Cardiac muscle cell (in vitro differentiated cells and primary cell): Measurements from ENCODE around the gene KRTAP9-6. TPM values are rescaled to one million over a fixed set of nuclear protein-coding genes. Genes with fewer than 3 reads are reported as not detected.
A peak's percentile ranks its signal among the peaks of the same experiment; 100 is the strongest.
"Not testable (repeated sequence)": the region's sequence is repeated elsewhere in the genome, so short reads cannot be mapped to it uniquely, and the experiment has no call there.

Experiments
- DNase-seq, 2 donors: peaks; one replicate each; pipeline versions ENCODE4 v3.0.0 to v3.0.0-alpha.2; 2010 to 2017; ENCODE audit warnings: low read depth in 1 of 2, low spot score in 1 of 2
- H3K27ac ChIP-seq: fragments of 200-600 bp; sonication (generic); 2 replicates; pipeline ENCODE4 v1.5.1; 2016
- H3K27me3 ChIP-seq: fragments of 200-600 bp; sonication (generic); 2 replicates; pipeline ENCODE4 v1.6.0; 2016; ENCODE audit warnings: control low read depth
- H3K36me3 ChIP-seq: fragments of 200-600 bp; sonication (generic); 2 replicates; pipeline ENCODE4 v1.5.1; 2016; ENCODE audit warnings: control low read depth
- H3K4me1 ChIP-seq: fragments of 200-600 bp; sonication (generic); 2 replicates; pipeline ENCODE4 v1.8.1; 2017; ENCODE audit warnings: low read depth, mild to moderate bottlenecking, mixed run types
- H3K4me3 ChIP-seq: fragments of 200-600 bp; sonication (generic); 2 replicates; pipeline ENCODE4 v1.5.1; 2016; ENCODE audit warnings: mild to moderate bottlenecking
- H3K9me3 ChIP-seq: fragments of 200-600 bp; sonication (generic); 2 replicates; pipeline ENCODE4 v1.5.1; 2017; ENCODE audit warnings: low read depth, mild to moderate bottlenecking, control low read depth
- CTCF ChIP-seq: IDR thresholded peaks from 2 replicates; pipeline ENCODE4 v1.5.1; 2012; ENCODE audit warnings: low read depth, mild to moderate bottlenecking, low read length
- polyA plus RNA-seq: library from polyadenylated mRNA; unstranded; fragments of >200 nt; fragmentation: Nextera tagmentation; extraction: Ambion mirVana; gene quantifications from 2 replicates; pipeline ENCODE4 v1.2.1, GENCODE V29; 2016
- total RNA-seq: library from RNA; depleted of rRNA; stranded (reverse); fragments of >200 nt; gene quantifications from 2 replicates; pipeline ENCODE4 v1.2.3, GENCODE V29; 2016

The KRTAP9-6 gene
- total RNA-seq (not detected in 2 replicates), polyA plus RNA-seq (not detected in 2 replicates)

GRCh38 chr17:41265078-41265477, at the start of gene KRTAP9-6:
TSS of gene KRTAP9-6 (plus strand) at chr17:41265378. CDS start at chr17:41265378, 0 bp downstream.
- H3K27ac ChIP-seq: no peak within 1 kb of the TSS
- no peaks in the 10 kb centered on the region for H3K4me1 ChIP-seq

GRCh38 chr17:41215681-41216080, 49.5 kb upstream of the KRTAP9-6 start:
- no peak for DNase-seq
- Histone ChIP-seq H3K4me3 (no peak overlapping the region), H3K27ac (no peak overlapping the region), H3K36me3 (no peaks in the 10 kb centered on the region), H3K9me3 (no peaks in the 10 kb centered on the region), H3K4me1 (no peaks in the 10 kb centered on the region), H3K27me3 (peaks cover 8% of the 10 kb centered on the region)
- no peak for TF ChIP-seq CTCF

More at GRCh38 chr17:41265078-41265477, at the start of gene KRTAP9-6:
- no peak for DNase-seq
- H3K9me3 ChIP-seq: no peaks in the 10 kb centered on the region
- H3K4me3 ChIP-seq: no peak within 1 kb of the TSS
- TF ChIP-seq CTCF: no peak
- peaks cover 24% of the 10 kb centered on the region for H3K27me3 ChIP-seq
- H3K36me3 ChIP-seq: no peaks in the 10 kb centered on the region

GRCh38 chr17:41223821-41224220, 41.4 kb upstream of the KRTAP9-6 start:
- no peak for TF ChIP-seq CTCF
- Histone ChIP-seq H3K9me3 (no peaks in the 10 kb centered on the region), H3K4me3 (no peak overlapping the region), H3K36me3 (no peaks in the 10 kb centered on the region), H3K27me3 (peaks cover 7% of the 10 kb centered on the region), H3K27ac (no peak overlapping the region), H3K4me1 (no peaks in the 10 kb centered on the region)
- peak in 1 of 2 donors; percentile 8 for DNase-seq

- H3K27me3 ChIP-seq: peaks cover 15% of the 10 kb centered on the region
- no peaks in the 10 kb centered on the region for H3K36me3 ChIP-seq
- H3K4me3 ChIP-seq: no peak overlapping the region
- no peak overlapping the region for H3K27ac ChIP-seq
- no peak for DNase-seq
- TF ChIP-seq CTCF: no peak
- H3K4me1 ChIP-seq: no peaks in the 10 kb centered on the region
- no peaks in the 10 kb centered on the region for H3K9me3 ChIP-seq
Measured at GRCh38 chr17:41226051-41226450, 39.1 kb upstream of the KRTAP9-6 start.

- not testable (repeated sequence) for H3K4me1 ChIP-seq
Measured at GRCh38 chr17:41226598-41227095, 38.5 kb upstream of the KRTAP9-6 start, which contains the start of gene KRTAP9-2. TSS of gene KRTAP9-2 (plus strand) at chr17:41226648. CDS start at chr17:41226655, 7 bp downstream.

GRCh38 chr17:41230094-41230493, 35.1 kb upstream of the KRTAP9-6 start:
- H3K4me1 ChIP-seq: no peaks in the 10 kb centered on the region
- H3K9me3 ChIP-seq: no peaks in the 10 kb centered on the region
- no peak overlapping the region for H3K4me3 ChIP-seq
- TF ChIP-seq CTCF: no peak
- peaks cover 38% of the 10 kb centered on the region for H3K27me3 ChIP-seq
- no peak overlapping the region for H3K27ac ChIP-seq
- H3K36me3 ChIP-seq: no peaks in the 10 kb centered on the region
- DNase-seq: no peak

More at GRCh38 chr17:41226598-41227095, 38.5 kb upstream of the KRTAP9-6 start, which contains the start of gene KRTAP9-2:
- H3K27me3 ChIP-seq: peaks cover 19% of the 10 kb centered on the region
- not testable (repeated sequence) for H3K27ac ChIP-seq, H3K9me3 ChIP-seq, H3K36me3 ChIP-seq, DNase-seq, H3K4me3 ChIP-seq
